Stimulated activated CD8-positive, alpha-beta memory T cell treated with anti-CD3 and anti-CD28 coated beads, Interleukin-4, amount 100 ng/mL, for 1 hour (primary cell): Measurements from ENCODE around the gene GNLY.

Experiments
- DNase-seq, 2 donors: peaks; one replicate each; pipeline ENCODE4 v3.0.0-alpha.2; 2020; ENCODE audit warnings: low read depth in 2 of 2, low spot score in 1 of 2

GNLY gene

GRCh38 chr2:85681776-85682175 is 12.4 kb upstream of the GNLY start:
- DNase-seq: no peak

GRCh38 chr2:85682378-85682777 is 11.8 kb upstream of the GNLY start:
- DNase-seq: no peak

- no peak for DNase-seq
These were observed 9.8 kb upstream of the GNLY start for GRCh38 chr2:85684380-85684779.

- DNase-seq: no peak
These were observed 9.4 kb upstream of the GNLY start for GRCh38 chr2:85684806-85685205.

- no peak for DNase-seq
These were observed 3.2 kb upstream of the GNLY start for GRCh38 chr2:85690932-85691331.

- no peak for DNase-seq
These were observed 2.0 kb upstream of the GNLY start for GRCh38 chr2:85692039-85692645.

GRCh38 chr2:85695121-85695520 is 963 bp downstream of the GNLY start:
- no peak for DNase-seq

- DNase-seq: no peak
These were observed 1.8 kb downstream of the GNLY start for GRCh38 chr2:85695691-85696668.

GRCh38 chr2:85697096-85697495 is 2.9 kb downstream of the GNLY start:
- no peak for DNase-seq

GRCh38 chr2:85697716-85698115 is 3.6 kb downstream of the GNLY start:
- no peak for DNase-seq

GRCh38 chr2:85698184-85698879 is 4.2 kb downstream of the GNLY start:
- DNase-seq: no peak

- DNase-seq: no peak
These were observed 4.7 kb downstream of the GNLY start for GRCh38 chr2:85698880-85699254.

- DNase-seq: no peak
These were observed 5.2 kb downstream of the GNLY start for GRCh38 chr2:85699325-85699724.

- no peak for DNase-seq
These were observed 8.0 kb downstream of the GNLY start for GRCh38 chr2:85702172-85702571.

GRCh38 chr2:85702800-85703199 is 8.6 kb downstream of the GNLY start:
- DNase-seq: no peak

- no peak for DNase-seq
These were observed 9.2 kb downstream of the GNLY start for GRCh38 chr2:85703329-85703728.

GRCh38 chr2:85704038-85704437 is 9.9 kb downstream of the GNLY start:
- DNase-seq: no peak

- peak in 1 of 2 donors; percentile 24 for DNase-seq
These were observed 10.9 kb downstream of the GNLY start for GRCh38 chr2:85704800-85705679.

GRCh38 chr2:85705680-85706039 is 11.5 kb downstream of the GNLY start:
- DNase-seq: no peak

GRCh38 chr2:85706063-85706462 is 11.9 kb downstream of the GNLY start:
- DNase-seq: no peak
